HUDEP-2 (cell line): ENCODE measurements around the gene ISOC2.
A peak's percentile ranks its signal among the peaks of the same experiment; 100 is the strongest.

Experiments
- DNase-seq, 76 experiments: peaks; one replicate each; lab custom pipeline; 2025; ENCODE audit not compliant: unreplicated experiment in 76 of 76; lab: John Stamatoyannopoulos, UW

Gene ISOC2

GRCh38 chr19:55490478-55491432 is 29.3 kb upstream of the ISOC2 start:
- no peak for DNase-seq

DNA sequence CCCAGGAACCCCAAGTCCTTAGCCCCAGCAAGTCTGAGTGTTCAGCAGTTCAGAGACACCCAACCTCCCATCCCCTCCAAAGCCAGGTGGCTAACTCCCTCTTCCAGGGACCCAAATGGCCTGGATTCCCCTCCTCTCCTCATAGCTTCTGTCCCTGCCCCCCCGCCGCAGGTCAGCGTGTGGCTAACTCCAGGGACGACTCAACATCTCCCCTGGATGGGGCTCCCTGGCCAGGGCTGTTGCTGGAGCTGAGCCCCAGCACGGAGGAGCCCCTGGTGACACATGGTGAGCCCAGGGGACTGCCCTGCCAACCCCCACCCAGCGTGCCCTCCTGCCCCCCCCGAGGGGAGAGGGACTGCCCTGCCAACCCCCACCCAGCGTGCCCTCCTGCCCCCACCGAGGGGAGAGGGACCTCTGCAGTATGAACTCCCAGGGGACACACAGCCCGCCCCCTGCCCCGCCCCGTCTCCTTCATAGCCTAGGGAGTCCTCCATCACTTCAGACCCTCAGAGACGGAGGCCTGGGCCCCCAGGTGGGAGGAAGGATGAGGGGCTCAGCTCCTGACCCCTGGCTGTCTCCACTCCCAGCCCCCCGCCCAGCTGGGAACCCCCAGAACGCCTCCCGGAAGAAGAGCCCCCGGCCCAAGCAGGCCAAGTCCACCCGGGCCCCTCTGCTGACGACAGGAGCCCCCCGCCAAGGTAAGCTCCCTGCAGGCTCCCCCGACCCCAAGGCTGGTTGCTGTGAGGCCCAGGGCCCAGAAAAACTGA is 28.5 kb upstream of the ISOC2 start:
- DNase-seq, result no peak

GRCh38 chr19:55488986-55489710 is 27.7 kb upstream of the ISOC2 start:
- no peak for DNase-seq

GRCh38 chr19:55487924-55488687 is 26.7 kb upstream of the ISOC2 start, which contains the start of gene SSC5D:
TSS of gene SSC5D (plus strand) at chr19:55488436. CDS start at chr19:55488590, 154 bp downstream.
- peak in 2 of 76 experiments; percentile 24 to 27 for DNase-seq

DNA sequence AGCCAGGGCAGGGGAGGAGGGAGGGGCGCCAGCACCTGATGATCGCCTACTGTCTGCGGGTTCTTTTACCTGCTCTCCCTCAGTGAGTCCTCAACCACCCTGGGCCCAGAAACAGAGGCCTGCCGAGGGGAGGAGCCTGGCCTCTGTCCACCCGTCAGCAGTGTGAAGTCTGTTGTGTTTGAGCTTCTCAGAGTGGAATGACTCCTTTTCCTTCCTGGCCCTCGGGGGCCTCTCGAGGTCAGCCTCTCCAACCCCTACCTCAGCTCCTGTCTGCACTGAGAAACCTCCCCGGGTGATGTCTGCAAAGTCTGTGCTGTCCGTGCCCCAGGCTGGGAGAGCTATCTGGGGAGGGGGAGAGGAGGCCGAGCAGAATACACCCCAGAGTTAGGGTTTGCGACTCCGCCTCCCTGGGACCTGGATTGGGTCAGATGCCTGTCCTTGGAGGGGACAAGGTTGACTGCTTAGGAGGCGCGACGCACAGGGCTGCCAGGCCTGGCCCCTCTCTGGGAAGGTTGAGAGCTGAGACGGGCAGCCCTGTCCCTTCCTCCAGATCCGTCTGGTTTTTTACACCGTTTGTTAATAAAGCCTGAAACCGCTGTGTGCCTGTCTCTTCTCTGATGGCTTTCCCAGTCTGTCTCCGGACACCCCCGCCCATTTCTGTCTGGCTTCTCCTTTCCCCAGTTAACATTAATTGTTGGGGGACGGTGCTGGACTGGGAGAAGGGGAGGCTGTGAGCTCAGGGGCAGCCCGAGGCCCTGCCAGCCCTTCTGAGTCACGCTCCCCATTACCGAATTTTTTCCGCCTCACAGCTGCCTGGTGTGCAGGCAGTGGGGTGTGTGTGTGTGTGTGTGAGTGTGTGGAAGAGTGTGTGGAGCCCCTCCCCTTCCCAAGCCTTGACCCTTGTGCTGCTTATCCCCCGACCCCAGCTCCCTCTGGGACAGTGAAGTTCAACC is 25.8 kb upstream of the ISOC2 start:
- peak in 48 of 76 experiments; percentile 18 to 86 (median 54) for DNase-seq

DNA sequence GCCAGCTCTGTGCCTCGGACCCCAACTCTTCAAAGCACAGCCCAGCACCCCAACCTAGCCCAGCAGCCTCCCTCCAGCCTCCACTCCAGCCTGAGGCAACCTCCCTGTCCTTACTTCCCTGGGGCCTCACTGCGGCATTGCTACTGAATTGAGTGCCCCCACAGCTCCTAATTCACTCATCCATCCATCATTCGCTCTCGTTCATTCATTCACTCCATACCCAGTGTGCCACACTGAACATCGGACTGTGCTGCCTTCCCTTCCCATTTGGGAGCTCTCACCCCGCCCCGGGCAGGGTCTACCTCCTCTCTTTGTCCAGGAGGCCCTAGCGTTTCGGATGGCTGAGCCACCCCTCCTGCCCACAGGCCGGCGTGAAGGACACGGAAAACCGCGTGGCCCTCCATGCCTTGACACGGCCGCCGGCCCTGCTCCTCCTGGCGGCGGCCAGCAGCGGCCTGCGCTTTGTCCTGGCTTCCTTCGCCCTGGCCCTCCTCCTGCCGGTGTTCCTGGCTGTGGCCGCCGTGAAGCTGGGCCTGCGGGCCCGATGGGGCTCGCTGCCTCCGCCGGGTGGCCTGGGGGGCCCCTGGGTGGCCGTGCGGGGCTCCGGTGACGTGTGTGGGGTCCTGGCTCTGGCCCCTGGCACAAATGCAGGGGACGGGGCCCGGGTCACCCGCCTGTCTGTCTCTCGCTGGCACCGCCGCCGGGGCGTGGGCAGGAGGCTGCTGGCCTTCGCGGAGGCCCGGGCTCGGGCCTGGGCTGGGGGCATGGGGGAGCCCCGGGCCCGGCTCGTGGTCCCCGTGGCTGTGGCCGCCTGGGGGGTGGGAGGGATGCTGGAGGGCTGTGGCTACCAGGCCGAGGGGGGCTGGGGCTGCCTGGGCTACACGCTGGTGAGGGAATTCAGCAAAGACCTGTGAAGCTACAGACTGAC is 24.9 kb upstream of the ISOC2 start:
- no peak for DNase-seq

DNA sequence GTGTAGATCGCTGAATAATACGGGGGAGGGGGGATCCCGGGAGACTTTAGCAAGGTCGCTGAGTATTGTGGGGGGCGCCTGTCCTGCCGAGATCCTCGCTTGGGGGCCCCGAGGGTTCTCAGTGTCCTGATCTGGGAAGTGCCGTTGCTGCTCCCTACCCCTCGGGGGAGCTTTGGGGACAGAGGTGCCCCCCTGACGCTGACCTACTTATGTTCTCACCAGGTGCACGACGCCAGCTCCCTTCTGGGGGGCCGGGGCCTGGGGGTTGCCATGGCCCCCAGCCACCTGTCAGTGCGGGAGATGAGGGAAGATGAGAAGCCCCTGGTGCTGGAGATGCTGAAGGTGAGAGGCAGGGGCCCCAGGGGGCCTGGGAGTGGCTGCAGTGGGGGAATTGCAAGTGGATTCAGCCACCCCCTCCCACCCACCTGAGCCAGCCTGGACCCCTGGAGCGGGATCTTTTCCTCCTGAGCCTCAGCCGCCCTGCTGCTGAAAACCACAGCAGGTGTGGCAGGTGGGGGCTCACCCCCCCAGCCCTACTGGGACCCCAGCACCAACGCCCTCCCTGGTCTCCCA is 24.1 kb upstream of the ISOC2 start:
- DNase-seq, result no peak

GRCh38 chr19:55484593-55485438 is 23.4 kb upstream of the ISOC2 start, which contains the start of gene NAT14:
TSS of gene NAT14 (plus strand) at chr19:55485188. CDS start at chr19:55485709, 521 bp downstream.
- peak in 57 of 76 experiments; percentile 18 to 82 (median 60) for DNase-seq

DNA sequence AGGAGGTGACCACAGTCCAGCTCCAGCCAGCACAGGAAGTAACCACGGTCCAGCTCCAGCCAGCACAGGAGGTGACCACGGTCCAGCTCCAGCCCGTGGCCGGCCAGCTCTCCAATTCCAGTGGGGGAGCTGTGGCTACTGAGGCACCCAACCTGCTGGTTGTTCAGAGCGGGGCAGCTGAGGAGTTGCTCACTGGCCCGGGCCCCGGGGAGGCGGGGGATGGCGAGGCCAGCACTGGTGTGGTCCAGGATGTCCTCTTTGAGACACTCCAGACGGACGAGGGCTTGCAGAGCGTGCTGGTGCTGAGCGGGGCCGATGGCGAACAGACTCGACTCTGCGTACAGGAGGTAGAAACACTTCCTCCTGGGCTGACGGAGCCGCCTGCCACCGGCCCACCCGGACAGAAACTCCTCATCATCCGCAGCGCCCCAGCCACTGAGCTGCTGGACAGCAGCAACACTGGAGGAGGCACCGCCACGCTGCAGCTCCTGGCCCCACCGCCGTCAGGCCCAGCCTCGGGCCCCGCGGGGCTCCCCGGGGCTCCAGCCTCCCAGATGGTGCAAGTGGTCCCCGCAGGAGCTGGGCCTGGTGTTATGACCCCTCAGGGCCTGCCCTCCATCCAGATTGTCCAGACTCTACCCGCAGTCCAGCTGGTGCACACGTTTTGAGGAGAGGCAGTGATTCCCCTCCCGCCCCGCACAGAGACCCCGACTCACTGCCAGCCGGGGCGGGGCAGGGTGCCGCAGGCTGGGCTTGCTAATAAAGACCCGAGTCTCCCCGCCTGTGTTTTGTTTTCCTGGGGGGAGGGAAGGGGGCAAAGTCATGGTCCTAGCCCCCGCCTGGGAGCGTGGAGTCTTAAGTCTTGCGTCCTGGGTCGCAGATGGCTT is 22.5 kb upstream of the ISOC2 start:
- DNase-seq, result no peak

- no peak for DNase-seq
Measured at GRCh38 chr19:55482967-55483705, 21.7 kb upstream of the ISOC2 start.

DNA sequence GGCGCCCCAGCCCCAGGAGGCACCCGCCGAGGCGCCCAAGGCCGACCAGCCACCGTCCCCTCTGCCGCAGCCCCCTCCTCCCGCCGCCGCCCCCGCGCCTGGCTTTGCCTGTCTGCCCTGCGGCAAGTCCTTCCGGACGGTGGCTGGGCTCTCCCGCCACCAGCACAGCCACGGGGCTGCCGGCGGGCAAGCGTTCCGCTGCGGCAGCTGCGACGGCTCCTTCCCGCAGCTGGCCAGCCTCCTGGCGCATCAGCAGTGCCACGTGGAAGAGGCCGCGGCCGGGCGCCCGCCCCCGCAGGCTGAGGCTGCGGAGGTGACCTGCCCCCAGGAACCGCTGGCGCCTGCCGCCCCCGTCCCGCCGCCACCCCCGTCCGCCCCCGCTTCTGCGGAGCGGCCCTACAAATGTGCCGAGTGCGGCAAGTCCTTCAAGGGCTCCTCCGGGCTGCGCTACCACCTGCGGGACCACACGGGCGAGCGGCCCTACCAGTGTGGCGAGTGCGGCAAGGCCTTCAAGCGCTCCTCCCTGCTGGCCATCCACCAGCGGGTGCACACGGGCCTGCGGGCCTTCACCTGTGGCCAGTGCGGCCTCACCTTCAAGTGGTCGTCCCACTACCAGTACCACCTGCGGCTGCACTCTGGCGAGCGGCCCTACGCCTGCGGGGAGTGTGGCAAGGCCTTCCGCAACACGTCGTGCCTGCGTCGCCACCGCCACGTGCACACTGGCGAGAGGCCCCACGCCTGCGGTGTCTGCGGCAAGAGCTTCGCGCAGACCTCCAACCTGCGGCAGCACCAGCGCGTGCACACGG is 20.9 kb upstream of the ISOC2 start:
- DNase-seq, result no peak

DNA sequence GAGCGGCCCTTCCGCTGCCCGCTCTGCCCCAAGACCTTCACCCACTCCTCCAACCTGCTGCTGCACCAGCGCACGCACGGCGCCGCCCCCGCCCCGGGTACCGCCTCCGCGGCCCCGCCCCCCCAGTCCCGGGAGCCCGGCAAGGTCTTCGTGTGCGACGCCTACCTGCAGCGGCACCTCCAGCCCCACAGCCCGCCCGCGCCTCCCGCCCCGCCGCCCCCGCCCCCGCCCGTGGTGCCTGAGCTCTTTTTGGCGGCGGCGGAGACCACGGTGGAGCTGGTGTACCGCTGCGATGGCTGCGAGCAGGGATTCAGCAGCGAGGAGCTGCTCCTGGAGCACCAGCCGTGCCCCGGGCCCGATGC is 20.3 kb upstream of the ISOC2 start:
- no peak for DNase-seq

DNA sequence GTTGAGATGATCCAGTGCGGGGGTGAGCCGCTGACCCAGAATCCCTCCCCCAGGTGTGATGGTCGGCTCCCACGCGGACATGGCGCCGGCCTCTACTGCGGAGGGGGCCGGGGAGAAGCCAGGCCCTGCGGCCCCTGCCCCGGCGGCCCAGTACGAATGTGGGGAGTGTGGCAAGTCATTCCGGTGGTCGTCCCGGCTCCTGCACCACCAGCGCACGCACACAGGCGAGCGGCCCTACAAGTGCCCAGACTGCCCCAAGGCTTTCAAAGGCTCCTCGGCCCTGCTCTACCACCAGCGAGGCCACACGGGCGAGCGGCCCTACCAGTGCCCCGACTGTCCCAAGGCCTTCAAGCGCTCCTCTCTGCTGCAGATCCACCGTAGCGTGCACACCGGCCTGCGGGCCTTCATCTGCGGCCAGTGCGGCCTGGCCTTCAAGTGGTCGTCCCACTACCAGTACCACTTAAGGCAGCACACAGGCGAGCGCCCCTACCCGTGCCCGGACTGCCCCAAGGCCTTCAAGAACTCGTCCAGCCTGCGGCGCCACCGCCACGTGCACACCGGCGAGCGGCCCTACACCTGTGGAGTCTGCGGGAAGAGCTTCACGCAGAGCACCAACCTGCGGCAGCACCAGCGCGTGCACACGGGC is 19.8 kb upstream of the ISOC2 start:
- DNase-seq, result no peak
